PFSK-1 (cell line): ENCODE measurements around the gene TNRC18.

Experiments
- POLR2AphosphoS5 ChIP-seq: IDR thresholded peaks from 2 replicates; pipeline ENCODE4 v1.6.1; 2012; ENCODE audit warnings: low read depth, mild to moderate bottlenecking, control low read depth, low read length, moderate library complexity
- REST ChIP-seq, 2 experiments: IDR thresholded peaks; 2 replicates each; pipeline versions ENCODE4 v1.6.1 to v1.8.0; 2011 to 2012; ENCODE audit warnings: low read depth in 2 of 2, low read length in 2 of 2, control low read depth in 1 of 2, inconsistent platforms in 1 of 2, mild to moderate bottlenecking in 1 of 2, moderate library complexity in 1 of 2; ENCODE audit not compliant: insufficient read depth in 1 of 2
- SIN3A ChIP-seq: IDR thresholded peaks from 2 replicates; pipeline ENCODE4 v1.6.1; 2012; ENCODE audit warnings: mild to moderate bottlenecking, low read length, moderate library complexity, borderline replicate concordance; ENCODE audit not compliant: insufficient read depth
- TAF1 ChIP-seq: IDR thresholded peaks from 2 replicates; pipeline ENCODE4 v1.6.1; 2012; ENCODE audit warnings: low read length, control low read depth, borderline replicate concordance; ENCODE audit not compliant: insufficient read depth

- no peak for TF ChIP-seq POLR2AphosphoS5
- TF ChIP-seq REST (IDR thresholded peaks at IDR 0.05; ENCODE audit: insufficient read depth in 1 of 2, low read depth in 2 of 2, low read length in 2 of 2), result no peak
- no peak for TF ChIP-seq TAF1
- TF ChIP-seq SIN3A, result no peak
These were observed 79.8 kb downstream of the TNRC18 start for GRCh38 chr7:5343884-5344283.
